Right lobe of liver (tissue), 6 donors: ENCODE results near the gene TRMO. TPM values are rescaled to one million over a fixed set of nuclear protein-coding genes. Genes with fewer than 3 reads are reported as not detected.
A peak's percentile ranks its signal among the peaks of the same experiment; 100 is the strongest.

Experiments
- ATAC-seq, 4 donors: fragments of 200-7000 bp; cut with Tn5 transposase; one replicate each; pipeline ENCODE4 v1.9.1; 2020; ENCODE audit warnings: mild to moderate bottlenecking in 4 of 4, moderate library complexity in 4 of 4
- DNase-seq, 3 donors: peaks; one replicate each; pipeline ENCODE4 v3.0.0-alpha.2; 2020
- H3K27ac ChIP-seq, 3 donors: fragments of 200-600 bp; one replicate each; pipeline ENCODE4 v1.8.0; 2022
- H3K27me3 ChIP-seq, 2 donors: fragments of 200-600 bp; one replicate each; pipeline ENCODE4 v1.8.0; 2022
- H3K36me3 ChIP-seq, 4 donors: fragments of 200-600 bp; sonication (generic) in 1 of 4; one replicate each; pipeline versions ENCODE4 v1.5.1 to v1.8.0; 2017 to 2022; ENCODE audit warnings: control low read depth in 1 of 4
- H3K4me1 ChIP-seq, 4 donors: fragments of 200-600 bp; sonication (generic) in 1 of 4; one replicate each; pipeline versions ENCODE4 v1.5.1 to v1.8.0; 2017 to 2022; ENCODE audit warnings: control low read depth in 1 of 4
- H3K4me3 ChIP-seq, 3 donors: fragments of 200-600 bp; one replicate each; pipeline ENCODE4 v1.8.0; 2022
- H3K9me3 ChIP-seq, 4 donors: fragments of 200-600 bp; sonication (generic) in 1 of 4; one replicate each; pipeline versions ENCODE4 v1.5.1 to v1.8.0; 2017 to 2022; ENCODE audit warnings: control low read depth in 1 of 4
- CTCF ChIP-seq, 4 donors: fragments of 200-600 bp in 3 of 4; fragments of 450-650 bp in 1 of 4; IDR thresholded peaks; one replicate each; pipeline versions ENCODE4 v1.5.1 to v1.8.0; 2016 to 2022; ENCODE audit warnings: antibody characterized with exemption in 4 of 4, mild to moderate bottlenecking in 2 of 4
- POLR2A ChIP-seq: fragments of 450-650 bp; IDR thresholded peaks from one replicate; pipeline ENCODE4 v1.6.1; 2017; ENCODE audit warnings: antibody characterized with exemption, mild to moderate bottlenecking
- WGBS: methylation state at CpG from one replicate; pipeline ENCODE4 v1.1.6; 2018; ENCODE audit warnings: low coverage, low lambda C conversion rate; ENCODE audit not compliant: insufficient coverage; ENCODE audit errors: missing lambda C conversion rate; 5-methylcytosine and 5-hydroxymethylcytosine counted together
- intact Hi-C, 2 donors: fragments of 100-400 bp; cut with DNase I; formaldehyde crosslinking; loops; one replicate each; pipeline versions ENCODE4 v1.11.2 to v1.14.1; 2022
- total RNA-seq, 6 experiments: library from RNA; depleted of rRNA in 2 of 6; stranded (reverse); fragments of >200 nt in 2 of 6; fragmentation: NEBNext Ultra II Directional in 3 of 6; extraction: Animal tissue kit (Norgen Biotek cat#: 25700) in 3 of 6; gene quantifications; one replicate each; pipeline versions ENCODE4 v1.1.0 to v1.2.4, GENCODE V29; 2016 to 2023
- donor health status: DM: no; HTN: yes; CAD: no.
- donor health status: DM: no; HTN: no; CAD: no.
- donor health status: DM: no; HTN: no; CAD: no.
- donor health status: DM: no; HTN: yes; CAD: no.
- donor health status: DM: no; HTN: yes; CAD: no.

The TRMO gene
- total RNA-seq, 6 experiments from 2014 or later = 5.7 to 14.7 (median 8.3) TPM

GRCh38 chr9:97907046-97907445 lies 15.3 kb downstream of the TRMO start:
- TF ChIP-seq POLR2A (no peak), CTCF (IDR thresholded peaks at IDR 0.05) (no peak)
- Histone ChIP-seq H3K27ac (peak overlapping the region; percentile 21 to 65 (median 50)), H3K36me3 (peaks cover 0 to 38% (median 21%) of the 10 kb centered on the region in 4 donors), H3K4me3 (no peak overlapping the region), H3K9me3 (no peaks in the 10 kb centered on the region), H3K4me1 (peaks cover 0 to 9% (median 0%) of the 10 kb centered on the region in 4 donors), H3K27me3 (no peaks in the 10 kb centered on the region)
- DNase-seq (peak in 2 of 3 donors; percentile 26 to 61), ATAC-seq (peak in 2 of 4 donors; percentile 30 to 33)
- intact Hi-C loops = no loop called here
- 76% methylated on average over 2 of the region's 3 CpGs for WGBS

GRCh38 chr9:97906236-97906831 lies 16.0 kb downstream of the TRMO start:
- DNase-seq (no peak), ATAC-seq (peak; percentile 61 to 73 (median 68))
- Histone ChIP-seq H3K36me3 (peaks cover 0 to 31% (median 17%) of the 10 kb centered on the region in 4 donors), H3K4me1 (peaks cover 0 to 9% (median 0%) of the 10 kb centered on the region in 4 donors), H3K9me3 (no peaks in the 10 kb centered on the region), H3K4me3 (no peak overlapping the region), H3K27ac (peak overlapping the region; percentile 21 to 65 (median 50)), H3K27me3 (no peaks in the 10 kb centered on the region)
- 68% methylated on average over 12 of the region's 12 CpGs for WGBS
- TF ChIP-seq CTCF (IDR thresholded peaks at IDR 0.05) (no peak), POLR2A (no peak)
- intact Hi-C loops = no loop called here

GRCh38 chr9:97905228-97905627 lies 17.1 kb downstream of the TRMO start:
- Histone ChIP-seq H3K4me3 (no peak overlapping the region), H3K9me3 (no peaks in the 10 kb centered on the region), H3K27me3 (no peaks in the 10 kb centered on the region), H3K4me1 (peaks cover 0 to 13% (median 0%) of the 10 kb centered on the region in 4 donors), H3K36me3 (peaks cover 0 to 22% (median 16%) of the 10 kb centered on the region in 4 donors), H3K27ac (no peak overlapping the region)
- ATAC-seq (no peak), DNase-seq (no peak)
- TF ChIP-seq CTCF (IDR thresholded peaks at IDR 0.05) (no peak), POLR2A (no peak)
- intact Hi-C loops = no loop called here
- 62% methylated on average over 2 of the region's 2 CpGs for WGBS

GRCh38 chr9:97904725-97905124 lies 17.6 kb downstream of the TRMO start:
- H3K36me3 ChIP-seq = peaks cover 0 to 17% (median 11%) of the 10 kb centered on the region in 4 donors
- no peak overlapping the region for H3K27ac ChIP-seq
- ATAC-seq (no peak), DNase-seq (no peak)
- no peaks in the 10 kb centered on the region for H3K27me3 ChIP-seq
- TF ChIP-seq POLR2A (no peak), CTCF (IDR thresholded peaks at IDR 0.05) (no peak)
- intact Hi-C loops = loop anchor here in 1 of 2 donors (5.0 kb wide), 1 partner anchor 197 kb away; no protein-coding TSS in a partner anchor
- H3K4me3 ChIP-seq = no peak overlapping the region
- WGBS = 90% methylated on average over 9 of the region's 9 CpGs
- no peaks in the 10 kb centered on the region for H3K9me3 ChIP-seq
- peaks cover 0 to 17% (median 0%) of the 10 kb centered on the region in 4 donors for H3K4me1 ChIP-seq
